22Rv1 (cell line): ENCODE results near the gene ARHGDIB.

Experiments used
- ZFX ChIP-seq: fragments of 450-650 bp; IDR thresholded peaks from 2 replicates; pipeline ENCODE4 v1.6.1; 2017; ENCODE audit warnings: antibody characterized with exemption, borderline replicate concordance
- TF ChIP-seq, protein P1 (sequence below): fragments of 450-650 bp; IDR thresholded peaks from 2 replicates; pipeline ENCODE4 v1.5.1; 2017; ENCODE audit warnings: mild to moderate bottlenecking

DNA sequence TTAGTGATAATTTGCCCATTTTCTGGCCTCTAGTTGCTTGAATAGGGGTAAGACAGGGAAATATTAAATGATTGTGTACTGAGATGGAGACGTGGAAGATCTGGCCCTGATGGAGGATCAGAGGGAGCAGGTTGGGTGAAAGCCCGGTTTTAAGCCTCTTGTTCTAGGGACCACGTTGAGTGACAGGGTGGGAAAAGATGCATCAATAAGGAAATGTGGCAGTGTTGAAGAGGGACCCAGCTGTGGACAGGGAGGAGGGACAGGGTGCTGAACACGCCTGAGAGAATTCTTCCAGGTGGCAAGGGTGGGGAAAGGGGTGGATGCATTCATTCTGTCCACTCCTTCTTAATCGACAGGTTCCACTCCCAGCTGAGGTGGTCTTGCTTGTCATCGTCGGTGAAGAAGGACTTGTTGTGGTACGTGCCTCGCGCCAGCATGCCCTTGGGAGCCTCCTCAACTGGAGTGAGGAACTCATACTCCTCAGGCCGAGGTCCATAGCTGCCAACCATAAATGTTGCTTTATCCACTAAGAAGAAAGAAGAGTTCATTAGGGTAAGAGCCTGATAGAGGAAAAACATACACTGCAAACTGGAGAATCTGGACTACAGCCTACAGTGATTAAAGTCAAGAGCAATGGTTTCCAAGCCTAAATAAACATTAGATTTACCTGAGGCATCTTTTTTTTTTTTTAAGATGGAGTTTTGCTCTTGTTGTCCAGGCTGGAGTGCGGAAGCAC lies 19.0 kb downstream of the ARHGDIB start:
- TF ChIP-seq, protein P1, sequence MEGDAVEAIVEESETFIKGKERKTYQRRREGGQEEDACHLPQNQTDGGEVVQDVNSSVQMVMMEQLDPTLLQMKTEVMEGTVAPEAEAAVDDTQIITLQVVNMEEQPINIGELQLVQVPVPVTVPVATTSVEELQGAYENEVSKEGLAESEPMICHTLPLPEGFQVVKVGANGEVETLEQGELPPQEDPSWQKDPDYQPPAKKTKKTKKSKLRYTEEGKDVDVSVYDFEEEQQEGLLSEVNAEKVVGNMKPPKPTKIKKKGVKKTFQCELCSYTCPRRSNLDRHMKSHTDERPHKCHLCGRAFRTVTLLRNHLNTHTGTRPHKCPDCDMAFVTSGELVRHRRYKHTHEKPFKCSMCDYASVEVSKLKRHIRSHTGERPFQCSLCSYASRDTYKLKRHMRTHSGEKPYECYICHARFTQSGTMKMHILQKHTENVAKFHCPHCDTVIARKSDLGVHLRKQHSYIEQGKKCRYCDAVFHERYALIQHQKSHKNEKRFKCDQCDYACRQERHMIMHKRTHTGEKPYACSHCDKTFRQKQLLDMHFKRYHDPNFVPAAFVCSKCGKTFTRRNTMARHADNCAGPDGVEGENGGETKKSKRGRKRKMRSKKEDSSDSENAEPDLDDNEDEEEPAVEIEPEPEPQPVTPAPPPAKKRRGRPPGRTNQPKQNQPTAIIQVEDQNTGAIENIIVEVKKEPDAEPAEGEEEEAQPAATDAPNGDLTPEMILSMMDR = no peak
- no peak for TF ChIP-seq ZFX
